HepG2 (cell line): Measurements from ENCODE around the gene DCUN1D2. TPM values are rescaled to one million over a fixed set of nuclear protein-coding genes. Genes with fewer than 3 reads are reported as not detected.
A peak's percentile ranks its signal among the peaks of the same experiment; 100 is the strongest.

ENCODE experiments used
- BATF2 ChIP-seq: sonication (generic); formaldehyde crosslinking; IDR thresholded peaks from 2 replicates; pipeline ENCODE4 v1.8.0; 2022; ENCODE audit warnings: mild to moderate bottlenecking, missing genetic modification reagents, moderate library complexity
- CENPBD1 ChIP-seq: sonication (generic); formaldehyde crosslinking; IDR thresholded peaks from 2 replicates; pipeline ENCODE4 v1.8.0; 2022; ENCODE audit warnings: missing genetic modification reagents, low read depth, mild to moderate bottlenecking, borderline replicate concordance
- DRAP1 ChIP-seq: IDR thresholded peaks from 2 replicates; pipeline ENCODE4 v1.6.1; 2016; ENCODE audit warnings: missing genetic modification reagents, missing compliant biosample characterization
- GLI4 ChIP-seq: sonication (generic); formaldehyde crosslinking; IDR thresholded peaks from 2 replicates; pipeline ENCODE4 v1.5.1; 2020; ENCODE audit warnings: missing genetic modification reagents, mild to moderate bottlenecking, moderate library complexity, borderline replicate concordance
- HCFC1 ChIP-seq: fragments of 150-350 bp; IDR thresholded peaks from 2 replicates; pipeline ENCODE4 v1.6.1; 2014; ENCODE audit warnings: low read depth, low read length
- HNRNPL ChIP-seq: fragments of 200-400 bp; formaldehyde crosslinking; IDR thresholded peaks from 2 replicates; pipeline ENCODE4 v1.6.1; 2017; ENCODE audit warnings: mild to moderate bottlenecking, low read depth, low read length
- KDM1A ChIP-seq: IDR thresholded peaks from 2 replicates; pipeline ENCODE4 v1.6.1; 2016; ENCODE audit warnings: missing compliant biosample characterization
- NFE2L1 ChIP-seq: sonication (generic); formaldehyde crosslinking; IDR thresholded peaks from 2 replicates; pipeline ENCODE4 v1.4.0; 2020; ENCODE audit warnings: missing genetic modification reagents, mild to moderate bottlenecking, borderline replicate concordance
- NPAS2 ChIP-seq: sonication (generic); formaldehyde crosslinking; IDR thresholded peaks from 2 replicates; pipeline ENCODE4 v1.8.0; 2022; ENCODE audit warnings: mild to moderate bottlenecking, missing genetic modification reagents, borderline replicate concordance
- PHF20 ChIP-seq: sonication (generic); formaldehyde crosslinking; IDR thresholded peaks from 2 replicates; pipeline ENCODE4 v1.5.0; 2020; ENCODE audit warnings: mild to moderate bottlenecking, missing genetic modification reagents
- PHF21A ChIP-seq: sonication (generic); formaldehyde crosslinking; IDR thresholded peaks from 2 replicates; pipeline ENCODE4 v1.5.0; 2020; ENCODE audit warnings: mild to moderate bottlenecking, missing genetic modification reagents
- SRSF4 ChIP-seq: fragments of 200-400 bp; formaldehyde crosslinking; IDR thresholded peaks from one replicate; pipeline ENCODE4 v1.6.1; 2018; ENCODE audit warnings: mild to moderate bottlenecking, low read depth, low read length, moderate library complexity; ENCODE audit not compliant: poor library complexity, severe bottlenecking
- SRY ChIP-seq: sonication (generic); formaldehyde crosslinking; IDR thresholded peaks from 2 replicates; pipeline ENCODE4 v1.8.0; 2022; ENCODE audit warnings: mild to moderate bottlenecking, missing genetic modification reagents
- ZBTB43 ChIP-seq: sonication (generic); formaldehyde crosslinking; conservative IDR thresholded peaks from 2 replicates; pipeline ENCODE4 v1.4.0; 2020; ENCODE audit warnings: missing genetic modification reagents
- ZFP36L2 ChIP-seq: sonication (generic); formaldehyde crosslinking; IDR thresholded peaks from 2 replicates; pipeline ENCODE4 v1.4.0; 2020; ENCODE audit warnings: missing genetic modification reagents
- ZFP82 ChIP-seq: sonication (generic); formaldehyde crosslinking; IDR thresholded peaks from 2 replicates; pipeline ENCODE4 v1.5.1; 2020; ENCODE audit warnings: mild to moderate bottlenecking, missing genetic modification reagents, borderline replicate concordance
- ZFY ChIP-seq: sonication (generic); formaldehyde crosslinking; IDR thresholded peaks from 2 replicates; pipeline ENCODE4 v1.4.0; 2020; ENCODE audit warnings: missing genetic modification reagents
- ZIK1 ChIP-seq: sonication (generic); formaldehyde crosslinking; IDR thresholded peaks from 2 replicates; pipeline ENCODE4 v1.5.0; 2020; ENCODE audit warnings: mild to moderate bottlenecking, low read depth, missing genetic modification reagents, borderline replicate concordance
- ZNF18 ChIP-seq: sonication (generic); formaldehyde crosslinking; IDR thresholded peaks from 2 replicates; pipeline ENCODE4 v1.8.0; 2022; ENCODE audit warnings: mild to moderate bottlenecking, missing genetic modification reagents; ENCODE audit not compliant: insufficient replicate concordance
- ZNF414 ChIP-seq: sonication (generic); formaldehyde crosslinking; IDR thresholded peaks from 2 replicates; pipeline ENCODE4 v1.5.0; 2020; ENCODE audit warnings: missing genetic modification reagents
- ZNF878 ChIP-seq: sonication (generic); formaldehyde crosslinking; IDR thresholded peaks from 2 replicates; pipeline ENCODE4 v1.8.1; 2023; ENCODE audit warnings: mild to moderate bottlenecking, missing genetic modification reagents, moderate library complexity
- polyA plus RNA-seq, 8 experiments: library from polyadenylated mRNA; depleted of rRNA in 3 of 8; stranded (reverse) in 7 of 8; unstranded in 1 of 8; fragments of >200 nt; fragmentation: Illumina TruSeq in 4 of 8; extraction: Trizol in 4 of 8; gene quantifications; 2 replicates each; pipeline versions ENCODE4 v1.2.1 to v1.2.3, GENCODE V29; 2011 to 2016; ENCODE audit warnings: low read depth in 4 of 8, missing spikeins in 1 of 8, mixed read lengths in 1 of 8; ENCODE audit not compliant: insufficient read depth in 1 of 8
- total RNA-seq, 5 experiments: library from RNA; depleted of rRNA; stranded (reverse); fragments of >200 nt; fragmentation: Illumina TruSeq; extraction: Trizol; gene quantifications; 2 replicates each; pipeline ENCODE4 v1.2.3, GENCODE V29; 2016; ENCODE audit warnings: low read depth in 1 of 5

The DCUN1D2 gene
- total and polyA plus RNA-seq, 2 of the 13 experiments (the other 11 are each of a cell fraction or from before 2014, with no cell fraction given) = 9.1 to 9.6 TPM

GRCh38 chr13:113493315-113493951, 2.9 kb upstream of the DCUN1D2 start (continued):
- no peak for TF ChIP-seq ZNF18 (CRISPR knock-in tag)
- no peak; the same call in 1 of the 2 replicates for TF ChIP-seq PHF21A
- TF ChIP-seq SRY (CRISPR knock-in tag) = no peak
- TF ChIP-seq HNRNPL = no peak
- no peak for TF ChIP-seq BATF2
- no peak for TF ChIP-seq NFE2L1 (CRISPR knock-in tag)
- TF ChIP-seq CENPBD1 = no peak
- TF ChIP-seq ZFP82 (CRISPR knock-in tag) = no peak
- no peak for TF ChIP-seq ZNF414 (CRISPR knock-in tag)
- no peak for TF ChIP-seq KDM1A (CRISPR knock-in tag)
- TF ChIP-seq ZBTB43 (CRISPR knock-in tag) = no peak
- TF ChIP-seq ZFP36L2 = no peak
- TF ChIP-seq DRAP1 = peak; percentile 49; the same call in 1 of the 2 replicates
- no peak for TF ChIP-seq GLI4 (CRISPR knock-in tag)
- no peak for TF ChIP-seq ZFY
- TF ChIP-seq ZNF878 (CRISPR knock-in tag) = no peak
- TF ChIP-seq SRSF4 = no peak
- no peak for TF ChIP-seq PHF20
- TF ChIP-seq ZIK1 (CRISPR knock-in tag) = no peak
- TF ChIP-seq HCFC1 = no peak
- TF ChIP-seq NPAS2 (CRISPR knock-in tag) = no peak
